Mucosa of stomach (tissue), 1 donor: ENCODE measurements around the gene ABCB9.

Experiments
- H3K27me3 ChIP-seq: one replicate; pipeline ENCODE4 v1.7.0; 2013; ENCODE audit warnings: mild to moderate bottlenecking, low read length; ENCODE audit not compliant: control insufficient read depth, insufficient read depth
- H3K36me3 ChIP-seq: one replicate; pipeline ENCODE4 v1.7.0; 2013; ENCODE audit warnings: low read length; ENCODE audit not compliant: control insufficient read depth, insufficient read depth
- H3K4me1 ChIP-seq: one replicate; pipeline ENCODE4 v1.7.0; 2013; ENCODE audit warnings: mild to moderate bottlenecking, low read length; ENCODE audit not compliant: control insufficient read depth, insufficient read depth
- H3K4me3 ChIP-seq: one replicate; pipeline ENCODE4 v1.7.0; 2013; ENCODE audit warnings: low read length
- H3K9ac ChIP-seq: one replicate; pipeline ENCODE4 v1.7.0; 2013; ENCODE audit warnings: mild to moderate bottlenecking, low read length, moderate library complexity
- H3K9me3 ChIP-seq: one replicate; pipeline ENCODE4 v1.7.0; 2013; ENCODE audit warnings: mild to moderate bottlenecking, low read length, moderate library complexity; ENCODE audit not compliant: control insufficient read depth
- donor health status: Pancreatic carcinoma.

The ABCB9 gene

DNA sequence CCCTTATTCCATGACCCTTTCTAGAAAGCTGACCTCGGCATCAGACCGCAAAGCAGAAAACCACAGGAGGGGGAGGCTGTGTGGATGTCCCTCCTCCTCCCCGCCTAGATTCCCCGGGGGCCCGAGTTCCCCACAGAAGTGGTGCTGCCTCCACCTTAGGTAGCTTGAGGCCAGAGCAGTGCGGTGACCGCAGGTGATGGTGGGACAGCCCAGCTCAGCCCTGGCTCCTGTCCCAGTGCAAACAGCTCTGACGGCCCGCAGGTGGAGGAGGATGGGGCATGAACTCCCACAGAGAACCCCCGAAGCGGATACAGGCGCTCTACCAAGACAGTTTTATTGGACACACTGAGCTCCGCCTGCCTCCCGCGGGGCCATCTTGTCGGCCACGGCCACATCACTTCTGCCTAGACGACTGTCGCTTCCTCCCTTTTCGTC lies 33.7 kb upstream of the ABCB9 start:
- no peaks in the 10 kb centered on the region for H3K27me3 ChIP-seq
- H3K9ac ChIP-seq: no peak overlapping the region
- no peak overlapping the region for H3K4me3 ChIP-seq
- H3K36me3 ChIP-seq: no peaks in the 10 kb centered on the region
- H3K4me1 ChIP-seq: no peaks in the 10 kb centered on the region
- H3K9me3 ChIP-seq: no peaks in the 10 kb centered on the region

DNA sequence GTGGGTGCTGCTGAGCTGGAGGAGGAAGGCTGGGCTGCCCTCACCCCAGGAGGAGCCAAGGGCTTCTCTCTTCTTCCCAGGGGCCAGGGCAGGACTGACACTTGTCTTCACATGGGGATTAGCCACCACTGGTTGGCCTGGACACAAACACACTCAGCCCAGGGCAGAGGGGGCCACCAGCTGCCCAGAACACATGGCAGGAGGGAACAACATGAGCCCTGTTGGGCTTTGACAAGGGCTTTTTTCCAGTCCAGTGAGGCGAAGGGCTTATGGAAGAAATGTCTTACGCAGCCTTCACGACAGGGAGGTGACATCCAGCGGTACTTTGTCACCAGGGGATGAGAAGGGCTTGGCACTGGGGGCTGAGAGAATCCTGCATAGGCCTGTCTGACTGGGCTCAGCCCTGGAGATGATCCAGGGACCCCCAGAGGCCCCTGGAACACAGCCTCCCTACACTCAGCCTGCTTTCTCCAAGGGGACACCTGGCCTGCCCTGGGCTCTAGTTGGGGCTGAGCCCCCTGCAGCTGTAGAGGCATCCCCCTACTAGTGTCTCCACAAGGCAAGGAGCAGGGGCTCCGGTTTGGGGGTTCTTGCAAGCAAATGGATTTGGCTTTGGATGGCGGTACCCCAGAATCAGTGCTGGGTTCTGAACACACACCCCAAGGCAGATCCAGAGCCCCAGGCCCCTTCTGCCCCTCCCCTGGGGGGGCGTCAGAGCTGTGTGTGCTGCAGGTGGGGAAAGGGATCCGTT lies 33.1 kb upstream of the ABCB9 start:
- H3K4me1 ChIP-seq: no peaks in the 10 kb centered on the region
- no peaks in the 10 kb centered on the region for H3K36me3 ChIP-seq
- H3K27me3 ChIP-seq: no peaks in the 10 kb centered on the region
- no peaks in the 10 kb centered on the region for H3K9me3 ChIP-seq
- H3K9ac ChIP-seq: no peak overlapping the region
- no peak overlapping the region for H3K4me3 ChIP-seq

DNA sequence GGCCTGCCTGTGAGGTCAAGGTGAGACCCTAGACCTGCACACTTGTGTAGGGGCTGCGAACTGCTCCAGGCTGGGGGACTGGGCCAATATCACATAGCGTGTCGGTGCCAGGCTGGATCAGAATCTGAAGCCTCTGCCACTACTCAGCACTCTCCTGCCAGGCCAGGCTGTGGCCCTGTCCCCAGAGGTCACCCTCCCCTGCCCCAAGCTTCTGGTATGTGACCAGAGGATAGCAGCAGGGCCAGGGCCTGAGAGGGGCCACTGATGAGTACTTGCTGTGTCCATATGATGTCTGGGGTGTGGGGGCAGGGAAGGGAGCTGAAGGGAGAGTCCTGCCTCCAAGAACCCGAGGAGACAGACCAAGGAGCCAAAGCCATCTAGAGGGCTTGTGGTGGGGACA lies 32.1 kb upstream of the ABCB9 start:
- Histone ChIP-seq H3K27me3 (no peaks in the 10 kb centered on the region), H3K9ac (no peak overlapping the region), H3K4me1 (no peaks in the 10 kb centered on the region), H3K36me3 (no peaks in the 10 kb centered on the region), H3K4me3 (no peak overlapping the region), H3K9me3 (no peaks in the 10 kb centered on the region)

DNA sequence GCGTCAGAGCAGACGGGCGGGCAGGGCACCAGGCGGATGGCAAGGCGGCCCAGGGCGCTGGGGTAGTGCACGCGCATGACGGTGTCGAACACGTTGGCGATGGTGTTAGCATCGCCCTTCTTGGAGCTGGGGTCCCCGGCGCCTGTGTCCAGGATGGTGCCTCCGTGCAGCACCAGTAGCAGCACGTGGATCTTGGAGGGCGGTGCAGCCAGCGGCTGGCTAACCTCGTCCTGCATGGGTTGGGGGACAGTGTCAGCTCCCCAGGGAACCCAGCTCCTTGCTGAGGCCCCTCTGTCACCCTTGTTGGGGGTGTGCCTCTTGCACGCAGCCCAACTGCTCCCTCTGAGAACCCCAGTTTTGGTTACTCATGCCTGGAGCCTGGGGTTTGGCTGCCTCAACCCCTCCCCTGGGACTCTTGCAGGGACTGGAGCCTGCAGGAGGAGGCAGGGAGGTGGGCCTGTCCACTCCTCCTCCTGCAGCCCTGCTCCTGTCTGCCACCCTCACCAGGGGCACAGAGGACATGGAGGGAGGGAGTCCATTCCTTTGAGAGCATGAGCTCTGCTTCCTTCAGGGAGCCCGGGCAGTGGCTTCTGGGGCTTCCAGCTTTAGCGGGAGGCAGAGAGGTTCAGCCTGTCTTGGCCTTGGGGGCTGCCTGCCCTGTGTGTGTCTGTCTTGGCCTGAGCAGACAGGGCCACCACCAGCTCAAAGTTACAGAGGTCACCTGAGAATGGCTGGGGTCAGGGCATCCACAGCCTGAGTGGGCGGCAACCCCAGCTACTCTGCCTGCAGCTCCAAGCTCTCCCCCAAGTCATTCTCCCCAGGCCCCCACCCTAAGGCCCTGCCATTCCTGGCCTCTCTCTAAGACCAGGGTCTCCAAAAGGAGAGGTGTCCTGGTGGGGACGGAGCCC lies 31.3 kb upstream of the ABCB9 start:
- no peaks in the 10 kb centered on the region for H3K36me3 ChIP-seq
- no peaks in the 10 kb centered on the region for H3K9me3 ChIP-seq
- H3K27me3 ChIP-seq: no peaks in the 10 kb centered on the region
- no peaks in the 10 kb centered on the region for H3K4me1 ChIP-seq
- no peak overlapping the region for H3K4me3 ChIP-seq
- no peak overlapping the region for H3K9ac ChIP-seq

DNA sequence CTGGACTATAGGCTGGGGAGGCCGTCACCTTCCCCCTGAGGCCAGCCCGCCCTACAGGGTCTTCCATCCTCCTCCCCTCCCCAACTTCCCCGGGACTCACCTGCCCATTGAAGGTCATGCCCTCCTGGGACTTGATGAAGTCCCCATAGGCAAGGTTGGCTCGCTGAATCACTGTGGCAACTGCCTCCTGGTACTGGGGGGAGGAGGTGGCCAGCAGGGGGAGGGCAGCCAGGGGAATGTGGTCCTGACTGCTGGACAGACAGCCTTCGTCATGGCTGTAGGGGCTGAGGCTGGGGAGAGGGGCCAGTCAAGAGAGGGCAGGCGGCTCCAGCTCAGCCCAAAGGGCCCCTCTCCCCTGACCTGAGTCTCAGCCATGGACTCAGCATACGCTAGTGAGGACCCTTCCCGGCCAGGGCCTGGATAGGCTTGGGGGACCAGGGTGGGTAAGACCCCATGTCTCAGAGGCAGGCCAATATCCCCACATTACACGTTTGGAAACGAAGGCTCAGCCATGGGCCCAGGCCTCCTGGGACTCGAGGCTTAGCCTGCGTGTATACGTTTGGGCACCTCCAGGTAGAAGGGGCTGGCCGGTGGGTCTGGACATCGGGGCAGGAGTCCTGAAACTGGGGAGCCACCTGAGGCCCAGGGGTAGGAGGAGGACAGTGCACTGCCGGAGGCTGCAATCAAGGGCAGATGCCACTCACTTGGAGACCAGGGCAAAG lies 30.5 kb upstream of the ABCB9 start:
- no peaks in the 10 kb centered on the region for H3K9me3 ChIP-seq
- no peaks in the 10 kb centered on the region for H3K27me3 ChIP-seq
- H3K9ac ChIP-seq: no peak overlapping the region
- no peak overlapping the region for H3K4me3 ChIP-seq
- H3K4me1 ChIP-seq: no peaks in the 10 kb centered on the region
- H3K36me3 ChIP-seq: no peaks in the 10 kb centered on the region

DNA sequence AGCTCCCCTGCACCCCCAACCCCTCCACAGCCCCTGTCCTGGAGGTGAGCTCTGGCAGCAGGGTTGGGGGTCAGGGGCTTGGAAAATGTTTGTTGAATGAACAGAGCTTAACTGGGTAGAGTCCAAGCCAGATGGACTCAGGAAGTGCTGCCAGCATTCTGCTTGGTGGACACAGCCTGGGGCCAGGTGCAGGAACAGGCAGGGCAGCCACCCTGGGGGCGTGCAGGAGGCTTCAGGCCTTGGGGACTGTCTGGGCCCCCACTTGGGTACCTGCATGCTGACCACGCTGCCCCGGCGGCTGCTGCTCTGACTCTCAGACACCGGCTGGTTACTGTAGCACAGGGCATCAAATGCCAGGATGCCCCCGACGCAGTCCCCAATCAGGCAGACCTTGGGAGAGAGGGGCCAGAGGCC lies 29.9 kb upstream of the ABCB9 start:
- Histone ChIP-seq H3K4me1 (no peaks in the 10 kb centered on the region), H3K36me3 (no peaks in the 10 kb centered on the region), H3K9ac (no peak overlapping the region), H3K27me3 (no peaks in the 10 kb centered on the region), H3K9me3 (no peaks in the 10 kb centered on the region), H3K4me3 (no peak overlapping the region)

DNA sequence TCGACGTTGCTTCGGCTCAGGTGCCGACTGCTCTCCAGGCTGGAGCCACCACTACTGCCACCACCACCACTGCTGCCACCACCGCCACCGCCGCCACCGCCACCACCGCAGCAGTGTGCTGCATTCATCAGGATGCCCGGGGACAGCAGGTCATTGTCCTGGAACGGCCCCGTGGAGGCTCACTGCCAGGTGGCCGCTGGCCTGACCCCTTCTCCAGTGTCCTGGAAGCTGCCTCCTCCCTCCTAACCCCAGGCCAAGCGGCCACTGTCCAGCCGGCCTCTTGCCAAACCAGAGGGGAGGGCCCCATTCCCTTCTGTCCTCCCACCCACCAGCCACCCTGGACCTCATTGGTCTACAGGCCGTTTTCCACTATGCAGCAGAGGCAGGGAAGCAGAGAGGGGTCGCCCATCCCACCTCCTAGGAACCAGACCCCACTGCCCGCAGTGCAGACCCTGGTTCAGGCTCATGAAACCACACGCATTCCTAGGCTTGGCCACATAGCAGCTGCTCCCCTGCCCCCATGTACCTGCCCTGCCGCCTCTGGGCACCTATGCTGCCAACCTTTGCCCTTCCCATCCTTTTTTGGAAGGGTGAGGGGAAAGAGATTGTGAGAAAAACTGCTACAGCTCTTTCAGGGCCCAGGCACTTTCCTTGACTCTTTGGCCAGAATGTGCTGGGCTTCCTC lies 29.4 kb upstream of the ABCB9 start:
- Histone ChIP-seq H3K27me3 (no peaks in the 10 kb centered on the region), H3K9ac (no peak overlapping the region), H3K9me3 (no peaks in the 10 kb centered on the region), H3K4me1 (no peaks in the 10 kb centered on the region), H3K36me3 (no peaks in the 10 kb centered on the region), H3K4me3 (no peak overlapping the region)

DNA sequence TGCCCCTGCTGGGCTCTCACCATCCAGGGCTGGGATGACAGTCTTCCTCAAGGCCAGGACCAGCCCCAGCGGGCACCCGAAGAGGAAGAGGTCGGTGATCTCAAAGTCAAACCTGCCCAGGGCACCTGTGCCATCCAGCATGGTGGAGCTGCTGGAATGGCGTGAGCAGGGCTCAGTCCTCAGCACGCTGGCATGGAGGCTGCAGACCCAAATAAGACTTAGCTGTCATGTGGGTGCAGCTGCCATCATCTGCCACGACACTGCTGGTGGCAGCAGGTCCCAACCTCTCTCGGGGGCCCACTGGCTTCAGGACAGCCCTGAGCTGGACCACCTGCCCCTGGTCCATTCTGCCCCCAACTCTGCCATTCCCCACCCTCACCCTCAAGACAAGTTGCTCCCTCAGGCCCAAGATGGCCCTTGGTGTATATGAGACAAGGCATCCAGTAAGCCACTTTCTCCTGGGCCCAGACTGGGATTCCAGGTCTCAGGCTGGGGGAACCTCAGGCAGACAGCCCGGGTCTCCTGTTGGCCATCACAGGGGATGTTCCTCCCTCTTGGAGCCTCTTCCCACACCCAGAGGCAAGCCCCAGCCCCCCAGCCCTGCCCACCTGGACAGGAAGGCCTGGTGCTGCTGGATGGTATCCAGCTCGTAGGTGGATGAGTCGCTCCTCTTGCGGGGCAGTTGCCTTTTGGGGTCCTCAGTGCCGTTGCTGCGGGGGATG lies 28.7 kb upstream of the ABCB9 start:
- H3K36me3 ChIP-seq: no peaks in the 10 kb centered on the region
- no peaks in the 10 kb centered on the region for H3K9me3 ChIP-seq
- no peak overlapping the region for H3K9ac ChIP-seq
- H3K4me1 ChIP-seq: no peaks in the 10 kb centered on the region
- no peaks in the 10 kb centered on the region for H3K27me3 ChIP-seq
- no peak overlapping the region for H3K4me3 ChIP-seq

DNA sequence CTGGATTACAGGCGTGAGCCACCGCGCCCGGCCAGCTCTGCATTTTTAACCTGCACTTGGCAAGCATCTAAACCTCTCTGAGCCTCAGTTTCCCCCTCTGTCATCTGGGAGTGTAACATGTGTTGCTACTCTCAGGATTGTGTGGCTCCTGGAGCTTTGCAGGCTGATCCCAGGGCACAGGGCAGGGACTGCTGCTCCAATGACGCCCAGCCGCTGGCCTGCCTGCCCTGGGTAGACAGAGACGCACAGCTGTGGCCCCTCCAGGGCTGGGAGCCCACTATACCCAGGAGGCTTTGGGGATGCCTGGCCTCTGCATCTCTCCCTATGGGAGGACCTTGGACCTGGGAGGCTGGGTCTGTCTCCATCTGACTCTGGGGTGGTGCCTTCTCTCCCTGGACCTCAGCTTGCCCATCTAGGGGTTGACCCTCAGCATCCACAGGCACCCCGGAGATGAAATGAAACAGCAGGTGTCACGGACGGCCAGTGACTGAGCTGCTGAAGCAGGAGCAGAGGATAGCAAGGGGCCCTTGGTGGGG lies 27.9 kb upstream of the ABCB9 start:
- Histone ChIP-seq H3K36me3 (no peaks in the 10 kb centered on the region), H3K9ac (no peak overlapping the region), H3K4me3 (no peak overlapping the region), H3K9me3 (no peaks in the 10 kb centered on the region), H3K4me1 (no peaks in the 10 kb centered on the region), H3K27me3 (no peaks in the 10 kb centered on the region)

DNA sequence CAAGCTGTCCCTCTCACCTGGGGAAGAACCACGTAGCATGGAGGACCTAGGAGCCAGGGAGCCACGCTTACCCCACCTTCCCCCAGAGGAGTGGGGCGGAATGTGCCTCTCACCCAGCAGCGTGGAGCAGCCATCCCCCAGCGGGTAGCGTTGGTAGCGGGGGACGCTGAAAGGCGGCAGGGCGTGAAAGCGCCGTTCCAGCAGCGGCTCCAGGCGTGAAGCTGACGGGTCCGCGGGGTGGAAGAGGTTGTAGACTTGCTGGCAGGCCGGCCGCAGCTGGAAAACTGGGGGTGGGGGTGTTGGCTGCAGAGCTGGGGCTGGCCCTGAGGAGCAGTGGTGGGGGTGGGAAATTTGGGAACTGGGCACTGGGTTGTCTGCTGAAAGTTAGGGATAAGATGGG lies 26.1 kb upstream of the ABCB9 start:
- Histone ChIP-seq H3K36me3 (no peaks in the 10 kb centered on the region), H3K9me3 (no peaks in the 10 kb centered on the region), H3K4me1 (no peaks in the 10 kb centered on the region), H3K4me3 (no peak overlapping the region), H3K9ac (no peak overlapping the region), H3K27me3 (no peaks in the 10 kb centered on the region)
